IMR-90 (cell line): Measurements from ENCODE around the gene C16orf74. TPM values are rescaled to one million over a fixed set of nuclear protein-coding genes. Genes with fewer than 3 reads are reported as not detected.

Source experiments
- ATAC-seq: fragments of 200-7000 bp; cut with Tn5 transposase; 2 replicates; pipeline ENCODE4 v1.9.1; 2020; ENCODE audit warnings: low read depth, mild to moderate bottlenecking, moderate library complexity
- BruUV-seq: library from RNA; stranded (reverse); fragments of 400-500 nt; replicated peaks from 2 replicates; lab custom pipeline; 2021; lab: Mats Ljungman, UMichigan
- CTCF ChIA-PET: fragments of 300-600 bp; formaldehyde crosslinking; extraction: SDS; loops from one replicate; lab custom pipeline; 2021; ENCODE audit warnings: antibody characterized with exemption; lab: Yijun Ruan, JAX
- POLR2A ChIA-PET: fragments of 300-600 bp; sonication (Branson Sonifier 250); formaldehyde crosslinking; loops from one replicate; lab custom pipeline; 2022; ENCODE audit warnings: antibody characterized with exemption; ENCODE audit not compliant: unreplicated experiment; lab: Charles Lee
- DNase-seq: peaks from one replicate; pipeline ENCODE4 v3.0.0; 2013
- H2AFZ ChIP-seq: replicated peaks from 2 replicates; pipeline ENCODE3; 2013; ENCODE audit warnings: low read length, mild to moderate bottlenecking; ENCODE audit not compliant: poor library complexity
- H2AK5ac ChIP-seq: 2 replicates; pipeline ENCODE4 v1.6.1; 2013; ENCODE audit warnings: low read depth, low read length, inconsistent platforms
- H2AK9ac ChIP-seq: replicated peaks from 2 replicates; pipeline ENCODE3; 2013; ENCODE audit warnings: mild to moderate bottlenecking, low read depth, low read length, moderate library complexity; ENCODE audit not compliant: poor library complexity
- H2BK120ac ChIP-seq: 2 replicates; pipeline ENCODE4 v1.6.1; 2013; ENCODE audit warnings: low read depth, low read length, inconsistent platforms
- H2BK15ac ChIP-seq: 3 replicates; pipeline ENCODE4 v1.6.1; 2013; ENCODE audit warnings: low read depth, low read length, inconsistent platforms
- H2BK20ac ChIP-seq: 2 replicates; pipeline ENCODE4 v1.6.1; 2013; ENCODE audit warnings: low read depth, mild to moderate bottlenecking, inconsistent platforms, low read length, moderate library complexity
- H2BK5ac ChIP-seq: 2 replicates; pipeline ENCODE4 v1.6.1; 2013; ENCODE audit warnings: mild to moderate bottlenecking, low read depth, low read length, inconsistent platforms; ENCODE audit not compliant: poor library complexity, severe bottlenecking
- H3K14ac ChIP-seq: replicated peaks from 2 replicates; pipeline ENCODE4 v1.6.1; 2013; ENCODE audit warnings: low read depth, low read length, inconsistent platforms
- H3K18ac ChIP-seq: 2 replicates; pipeline ENCODE4 v1.6.1; 2013; ENCODE audit warnings: low read depth, low read length, control low read depth
- H3K23ac ChIP-seq: 2 replicates; pipeline ENCODE4 v1.6.1; 2013; ENCODE audit warnings: low read depth, low read length, inconsistent platforms
- H3K27ac ChIP-seq: 2 replicates; pipeline ENCODE4 v1.5.1; 2013; ENCODE audit warnings: mild to moderate bottlenecking, control low read depth, low read length; ENCODE audit not compliant: insufficient read depth
- H3K27me3 ChIP-seq: 2 replicates; pipeline ENCODE4 v1.6.1; 2013; ENCODE audit warnings: low read length; ENCODE audit not compliant: control insufficient read depth, insufficient read depth
- H3K36me3 ChIP-seq: 2 replicates; pipeline ENCODE4 v1.6.1; 2013; ENCODE audit warnings: low read length, mixed read lengths; ENCODE audit not compliant: control insufficient read depth, insufficient read depth
- H3K4ac ChIP-seq: 2 replicates; pipeline ENCODE4 v1.6.1; 2013; ENCODE audit warnings: low read depth, low read length, inconsistent platforms
- H3K4me1 ChIP-seq: 2 replicates; pipeline ENCODE4 v1.6.1; 2013; ENCODE audit warnings: low read length, mixed read lengths; ENCODE audit not compliant: control insufficient read depth, insufficient read depth
- H3K4me2 ChIP-seq: 2 replicates; pipeline ENCODE4 v1.6.1; 2013; ENCODE audit warnings: low read depth, mild to moderate bottlenecking, control low read depth, low read length, moderate library complexity
- H3K4me3 ChIP-seq: 2 replicates; pipeline ENCODE4 v1.5.1; 2013; ENCODE audit warnings: low read depth, mild to moderate bottlenecking, control low read depth, low read length, moderate library complexity; ENCODE audit not compliant: insufficient read depth
- H3K56ac ChIP-seq: 2 replicates; pipeline ENCODE4 v1.6.1; 2013; ENCODE audit warnings: low read length, inconsistent platforms; ENCODE audit not compliant: insufficient read depth; ENCODE audit errors: extremely low read depth
- H3K79me1 ChIP-seq, 2 experiments: 2 replicates each; pipeline ENCODE4 v1.6.1; 2013; ENCODE audit warnings: low read length in 2 of 2, inconsistent platforms in 1 of 2, low read depth in 1 of 2
- H3K9ac ChIP-seq: 2 replicates; pipeline ENCODE4 v1.6.1; 2013; ENCODE audit warnings: low read depth, low read length, control low read depth
- H3K9me1 ChIP-seq: 2 replicates; pipeline ENCODE4 v1.6.1; 2013; ENCODE audit warnings: low read length, inconsistent platforms; ENCODE audit not compliant: insufficient read depth
- H3K9me3 ChIP-seq: 2 replicates; pipeline ENCODE4 v1.6.1; 2013; ENCODE audit warnings: low read length; ENCODE audit not compliant: control insufficient read depth, insufficient read depth
- H4K20me1 ChIP-seq: 2 replicates; pipeline ENCODE4 v1.6.1; 2013; ENCODE audit warnings: low read length, inconsistent platforms; ENCODE audit not compliant: insufficient read depth
- H4K5ac ChIP-seq: 2 replicates; pipeline ENCODE4 v1.6.1; 2013; ENCODE audit warnings: mild to moderate bottlenecking, low read depth, low read length, control low read depth
- H4K8ac ChIP-seq, 2 experiments: 2 replicates each; pipeline ENCODE4 v1.6.1; 2013; ENCODE audit warnings: low read depth in 2 of 2, low read length in 2 of 2, control low read depth in 1 of 2, inconsistent platforms in 1 of 2
- H4K91ac ChIP-seq: 2 replicates; pipeline ENCODE4 v1.6.1; 2013; ENCODE audit warnings: low read depth, low read length, inconsistent platforms; ENCODE audit not compliant: insufficient read depth
- BHLHE40 ChIP-seq: fragments of 150-350 bp; IDR thresholded peaks from 2 replicates; pipeline ENCODE4 v1.6.1; 2016; ENCODE audit warnings: mild to moderate bottlenecking, low read depth, low read length
- CHD1 ChIP-seq: IDR thresholded peaks from 2 replicates; pipeline ENCODE4 v1.6.1; 2012; ENCODE audit warnings: low read depth, low read length, improper control_type of control experiment
- CTCF ChIP-seq: conservative IDR thresholded peaks from 2 replicates; pipeline ENCODE4 v1.5.1; 2012; ENCODE audit warnings: mild to moderate bottlenecking, low read depth, low read length, improper control_type of control experiment
- ELK1 ChIP-seq: fragments of 150-350 bp; IDR thresholded peaks from 2 replicates; pipeline ENCODE4 v1.6.1; 2016; ENCODE audit warnings: low read depth, mild to moderate bottlenecking, low read length, moderate library complexity, borderline replicate concordance
- FOS ChIP-seq: fragments of 150-350 bp; IDR thresholded peaks from 2 replicates; pipeline ENCODE4 v1.6.1; 2016; ENCODE audit warnings: low read depth, low read length
- MAFK ChIP-seq: IDR thresholded peaks from 2 replicates; pipeline ENCODE4 v1.6.1; 2012; ENCODE audit warnings: low read depth, low read length, improper control_type of control experiment
- MAZ ChIP-seq: IDR thresholded peaks from 2 replicates; pipeline ENCODE4 v1.6.1; 2012; ENCODE audit warnings: low read depth, mild to moderate bottlenecking, low read length, improper control_type of control experiment, moderate library complexity, borderline replicate concordance
- MXI1 ChIP-seq: IDR thresholded peaks from 2 replicates; pipeline ENCODE4 v1.6.1; 2012; ENCODE audit warnings: low read depth, mild to moderate bottlenecking, low read length, moderate library complexity, borderline replicate concordance
- NFE2L2 ChIP-seq: fragments of 150-350 bp; IDR thresholded peaks from 2 replicates; pipeline ENCODE4 v1.6.1; 2016; ENCODE audit warnings: low read depth, mild to moderate bottlenecking, low read length
- RCOR1 ChIP-seq: IDR thresholded peaks from 2 replicates; pipeline ENCODE4 v1.6.1; 2012; ENCODE audit warnings: mild to moderate bottlenecking, low read length, improper control_type of control experiment; ENCODE audit not compliant: insufficient replicate concordance
- RFX5 ChIP-seq: IDR thresholded peaks from 2 replicates; pipeline ENCODE4 v1.8.0; 2012; ENCODE audit warnings: low read depth, mild to moderate bottlenecking, low read length, moderate library complexity
- USF2 ChIP-seq: fragments of 150-350 bp; IDR thresholded peaks from 2 replicates; pipeline ENCODE4 v1.6.1; 2017; ENCODE audit warnings: mild to moderate bottlenecking, antibody characterized with exemption, low read length, low read depth
- WGBS, 2 experiments: methylation state at CpG; one replicate each; pipeline versions ENCODE4 v1.1.5 to v1.1.7; 2013; ENCODE audit warnings: missing lambda C conversion rate in 2 of 2; ENCODE audit not compliant: insufficient read length in 1 of 2; ENCODE audit errors: extremely low coverage in 2 of 2; 5-methylcytosine and 5-hydroxymethylcytosine counted together
- dilution Hi-C: fragments of 300-500 bp; cut with HindIII; formaldehyde crosslinking; loops from one replicate; pipeline ENCODE4 v1.14.3; 2018; ENCODE audit warnings: low sequenced_read_pairs; ENCODE audit not compliant: unreplicated experiment
- in situ Hi-C: fragments of 300-500 bp; cut with MboI; formaldehyde crosslinking; loops from 3 replicates; pipeline ENCODE4 v1.14.3; 2019; ENCODE audit warnings: low sequenced_read_pairs, inconsistent platforms, mixed read lengths
- intact Hi-C: fragments of 100-400 bp; cut with micrococcal nuclease; formaldehyde crosslinking; loops from 2 replicates; pipeline ENCODE4 v1.10.0; 2022
- polyA plus RNA-seq, 3 experiments: library from polyadenylated mRNA; depleted of rRNA; stranded (reverse); fragments of >200 nt; gene quantifications; 2 replicates each; pipeline ENCODE4 v1.2.3, GENCODE V29; 2012; ENCODE audit warnings: low replicate concordance in 1 of 3
- total RNA-seq: library from RNA; depleted of rRNA; stranded (reverse); fragments of >200 nt; gene quantifications from 2 replicates; pipeline ENCODE4 v1.2.3, GENCODE V29; 2012

The C16orf74 gene
- total and polyA plus RNA-seq, 2 of the 4 experiments (the other 2 are of a cell fraction), result 4.5 to 12.2 TPM

GRCh38 chr16:85753559-85753958 is 2.7 kb upstream of the C16orf74 start:
- no peak overlapping the region for H3K4me2 ChIP-seq
- dilution Hi-C loops, result no loop called here
- WGBS, 2 experiments, result no CpG with 5 or more reads among the region's 6 CpGs
- H2BK15ac ChIP-seq, result no peak overlapping the region
- no peak overlapping the region; the same call in 1 of the 2 replicates for H2BK20ac ChIP-seq
- no peak overlapping the region for H3K14ac ChIP-seq
- peaks cover 10% of the 10 kb centered on the region for H3K9me1 ChIP-seq
- H4K8ac ChIP-seq, result no peak overlapping the region
- no TSS peak for BruUV-seq
- H3K56ac ChIP-seq, result no peak overlapping the region
- H4K20me1 ChIP-seq, result peaks cover 12% of the 10 kb centered on the region
- H3K18ac ChIP-seq, result no peak overlapping the region
- 0 out of 2 replicates have a peak overlapping the region, but pooled peaks have one; percentile 51 for H3K4ac ChIP-seq
- H3K36me3 ChIP-seq, result no peaks in the 10 kb centered on the region
- peak overlapping the region; percentile 46 for H2AFZ ChIP-seq
- H3K9ac ChIP-seq, result no peak overlapping the region
- H3K23ac ChIP-seq, result no peak overlapping the region
- H3K79me1 ChIP-seq, result peaks cover 11 to 25% of the 10 kb centered on the region in 2 experiments
- no peak overlapping the region for H4K5ac ChIP-seq
- H3K9me3 ChIP-seq, result no peaks in the 10 kb centered on the region
- H2AK5ac ChIP-seq, result peak overlapping the region; percentile 79; the same call in 1 of the 2 replicates
- in situ Hi-C loops, result no loop called here
- H2BK120ac ChIP-seq, result peak overlapping the region; percentile 30; the same call in 1 of the 2 replicates
- CTCF ChIA-PET, result no interaction called here
- TF ChIP-seq MAFK, result no peak
- TF ChIP-seq ELK1, result no peak
- TF ChIP-seq MAZ, result no peak
- TF ChIP-seq CTCF, result no peak
- TF ChIP-seq MXI1, result no peak
- no peak for TF ChIP-seq NFE2L2
- no peak for TF ChIP-seq CHD1
- TF ChIP-seq RFX5, result no peak
- TF ChIP-seq USF2, result no peak
- no peak for TF ChIP-seq RCOR1
- TF ChIP-seq BHLHE40, result no peak
- TF ChIP-seq FOS, result no peak
- peaks cover 32% of the 10 kb centered on the region for H3K4me1 ChIP-seq
- intact Hi-C loops, result loop anchor here (5.0 kb wide), 1 partner anchor 44 kb away; the partner anchor contains the start of genes COX4I1 and EMC8
- ATAC-seq, result no peak
- H2AK9ac ChIP-seq, result peak overlapping the region; percentile 58
- H3K27me3 ChIP-seq, result no peaks in the 10 kb centered on the region
- POLR2A ChIA-PET, result no interaction called here
- H2BK5ac ChIP-seq, result no peak overlapping the region
- H4K91ac ChIP-seq, result 0 out of 2 replicates have a peak overlapping the region, but pooled peaks have one; percentile 24
- H3K4me3 ChIP-seq, result no peak overlapping the region
- no peak overlapping the region for H3K27ac ChIP-seq
- DNase-seq, result no peak
